ENCODE results near the gene XPA.

- no peak for TF ChIP-seq TCF12 (IDR thresholded peaks at IDR 0.05; ENCODE audit: low read depth)
- no peak for TF ChIP-seq RAD21 (IDR thresholded peaks at IDR 0.05; ENCODE audit: low read depth)
- TF ChIP-seq REST (IDR thresholded peaks at IDR 0.05; ENCODE audit: low read depth), result no peak
- TF ChIP-seq, protein P1, sequence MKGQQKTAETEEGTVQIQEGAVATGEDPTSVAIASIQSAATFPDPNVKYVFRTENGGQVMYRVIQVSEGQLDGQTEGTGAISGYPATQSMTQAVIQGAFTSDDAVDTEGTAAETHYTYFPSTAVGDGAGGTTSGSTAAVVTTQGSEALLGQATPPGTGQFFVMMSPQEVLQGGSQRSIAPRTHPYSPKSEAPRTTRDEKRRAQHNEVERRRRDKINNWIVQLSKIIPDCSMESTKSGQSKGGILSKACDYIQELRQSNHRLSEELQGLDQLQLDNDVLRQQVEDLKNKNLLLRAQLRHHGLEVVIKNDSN (IDR thresholded peaks at IDR 0.05), result no peak
- TF ChIP-seq MAX (IDR thresholded peaks at IDR 0.05), result no peak
- TF ChIP-seq TEAD4 (IDR thresholded peaks at IDR 0.05), result no peak
Observed at GRCh38 chr9:97698865-97699264, 1.7 kb upstream of the XPA start.
